Endometrial microvascular endothelial cells (primary cell): ENCODE data around the gene OTOP3. TPM values are rescaled to one million over a fixed set of nuclear protein-coding genes. Genes with fewer than 3 reads are reported as not detected.

Experiments
- in situ Hi-C: cut with HindIII; loops from 2 replicates; pipeline ENCODE4 v1.10.0; 2017; ENCODE audit warnings: low sequenced_read_pairs, low pct_unique_long_range_greater_than_20kb; ENCODE audit errors: inconsistent ontology term
- total RNA-seq: library from RNA; depleted of rRNA; stranded (reverse); fragments of >200 nt; gene quantifications from one replicate; pipeline ENCODE4 v1.2.3, GENCODE V29; 2015; ENCODE audit errors: inconsistent ontology term

OTOP3 gene
- total RNA-seq, 1 donor from 2014 or later = not detected

DNA sequence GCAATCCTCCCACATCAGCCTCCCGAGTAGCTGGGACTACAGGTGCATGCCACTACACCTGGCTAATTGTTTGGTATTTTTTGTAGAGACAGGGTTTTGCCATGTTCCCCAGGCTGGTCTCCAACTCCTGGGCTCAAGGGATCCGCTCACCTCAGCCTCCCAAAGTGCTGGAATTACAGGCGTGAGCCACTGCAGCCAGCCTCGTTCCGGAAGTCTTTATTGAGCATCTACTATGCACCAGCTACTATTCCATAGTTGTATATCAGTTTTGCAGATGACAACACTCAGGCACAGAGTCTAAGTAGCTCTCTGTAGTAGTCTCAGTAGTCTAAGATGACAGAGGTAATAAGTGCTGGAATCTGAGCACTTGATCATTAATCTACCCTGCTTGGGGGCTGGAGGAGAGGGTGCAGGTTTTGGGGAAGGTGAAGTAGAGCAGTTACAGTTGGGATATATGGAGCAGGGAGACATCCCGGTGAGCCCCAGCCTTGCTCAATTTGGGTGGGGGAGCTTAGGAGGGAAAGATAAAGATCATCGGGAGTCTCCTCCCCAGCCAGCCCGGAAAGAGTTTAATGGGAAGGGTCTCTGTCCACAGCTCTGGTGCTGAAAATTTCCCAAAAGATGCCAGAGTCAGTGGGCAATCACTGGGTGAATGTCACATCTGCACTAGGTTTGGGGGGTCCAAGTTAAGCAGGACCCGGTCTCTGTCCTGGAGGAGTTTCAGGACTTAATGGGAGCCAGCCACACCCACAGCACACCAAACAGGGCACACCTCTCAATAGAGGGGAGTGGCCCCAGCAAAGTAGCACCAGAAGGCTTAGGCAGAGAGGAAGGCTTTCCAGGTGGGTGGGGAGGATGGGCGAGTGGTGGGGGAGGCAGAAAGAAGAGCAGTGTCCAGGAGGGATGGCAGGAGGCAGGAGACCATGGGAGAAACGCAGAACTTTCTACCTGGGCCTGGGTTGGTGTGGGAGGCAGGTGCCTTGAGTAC, 1.7 kb downstream of the OTOP3 start:
- in situ Hi-C loops = no loop called here

DNA sequence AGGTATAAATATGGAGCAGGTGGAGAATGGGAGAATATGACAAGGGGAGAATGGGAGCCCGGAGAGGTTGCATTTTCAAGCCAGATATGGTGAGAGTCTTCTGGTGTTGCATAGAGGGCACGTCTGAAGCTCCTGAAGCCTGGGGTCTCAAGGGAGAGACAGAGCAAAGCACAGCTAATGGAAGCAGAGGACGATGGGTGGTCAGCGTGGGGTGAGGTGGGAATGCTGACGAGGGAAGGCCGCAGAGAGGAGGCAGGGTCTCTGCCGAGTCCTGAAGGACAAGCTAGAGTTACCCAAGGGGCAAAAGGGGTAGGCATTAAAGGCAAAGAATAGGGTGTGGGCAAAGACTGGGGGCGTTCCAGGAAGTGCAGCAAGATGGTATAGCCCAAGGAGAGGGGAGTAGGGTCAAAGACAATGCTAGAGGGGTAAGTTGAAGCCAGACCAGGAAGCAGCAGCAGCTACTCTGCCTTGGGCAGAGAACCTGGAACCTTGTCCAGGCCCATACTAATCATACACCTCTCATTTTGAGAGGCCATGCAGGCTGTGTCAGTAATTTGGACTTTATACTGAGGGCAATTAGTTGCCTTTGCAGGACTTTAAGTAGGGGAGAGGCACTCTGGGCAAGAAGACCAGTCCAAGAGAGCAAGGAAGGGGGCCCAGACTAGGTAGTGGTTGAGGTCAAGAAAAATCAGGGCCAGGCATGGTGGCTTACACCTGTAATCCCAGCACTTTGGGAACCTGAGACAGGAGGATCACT, 2.7 kb downstream of the OTOP3 start:
- in situ Hi-C loops = no loop called here

DNA sequence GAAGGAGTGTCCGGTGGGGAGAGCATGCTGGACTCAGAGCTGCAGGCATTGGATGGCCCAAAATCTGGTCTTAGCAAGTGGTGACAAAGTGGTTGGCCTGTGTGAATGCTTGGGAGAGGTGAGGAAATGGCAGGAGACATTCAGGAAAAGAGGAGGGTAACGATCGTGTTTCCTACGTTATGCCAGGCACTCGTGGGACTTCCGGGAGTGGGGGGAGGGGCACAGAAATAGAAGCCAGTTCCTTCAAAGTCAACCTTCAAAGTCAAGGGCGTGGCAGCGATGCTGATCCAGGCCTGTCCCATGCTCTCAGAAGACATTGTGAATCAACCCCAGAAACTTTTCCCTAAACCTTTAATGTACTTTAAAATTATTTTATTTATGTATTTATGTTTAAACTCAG, 3.8 kb downstream of the OTOP3 start:
- in situ Hi-C loops = no loop called here

DNA sequence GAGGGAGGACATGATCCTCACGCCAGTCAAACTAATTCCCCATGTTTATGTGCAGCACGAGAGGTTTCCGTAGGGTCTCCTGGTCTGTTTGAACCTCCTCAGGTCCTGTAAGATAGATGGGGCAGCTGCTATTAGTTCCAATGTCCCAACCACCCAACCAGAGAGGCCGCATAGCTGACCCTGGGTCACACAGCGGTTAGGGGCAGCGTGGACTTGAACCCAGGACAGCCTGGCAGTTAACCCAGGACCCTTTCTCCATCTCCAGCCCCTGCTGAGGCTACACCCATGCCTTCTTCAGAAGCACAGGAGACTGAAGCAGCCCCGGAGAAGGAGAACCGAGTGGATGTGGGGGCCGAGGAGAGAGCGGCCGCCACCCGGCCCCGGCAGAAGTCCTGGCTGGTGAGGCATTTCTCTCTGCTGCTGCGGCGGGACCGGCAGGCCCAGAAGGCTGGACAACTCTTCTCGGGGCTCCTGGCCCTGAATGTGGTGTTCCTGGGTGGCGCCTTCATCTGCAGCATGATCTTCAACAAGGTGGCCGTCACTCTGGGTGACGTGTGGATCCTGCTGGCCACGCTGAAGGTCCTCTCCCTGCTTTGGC, 5.5 kb downstream of the OTOP3 start:
- in situ Hi-C loops = no loop called here

DNA sequence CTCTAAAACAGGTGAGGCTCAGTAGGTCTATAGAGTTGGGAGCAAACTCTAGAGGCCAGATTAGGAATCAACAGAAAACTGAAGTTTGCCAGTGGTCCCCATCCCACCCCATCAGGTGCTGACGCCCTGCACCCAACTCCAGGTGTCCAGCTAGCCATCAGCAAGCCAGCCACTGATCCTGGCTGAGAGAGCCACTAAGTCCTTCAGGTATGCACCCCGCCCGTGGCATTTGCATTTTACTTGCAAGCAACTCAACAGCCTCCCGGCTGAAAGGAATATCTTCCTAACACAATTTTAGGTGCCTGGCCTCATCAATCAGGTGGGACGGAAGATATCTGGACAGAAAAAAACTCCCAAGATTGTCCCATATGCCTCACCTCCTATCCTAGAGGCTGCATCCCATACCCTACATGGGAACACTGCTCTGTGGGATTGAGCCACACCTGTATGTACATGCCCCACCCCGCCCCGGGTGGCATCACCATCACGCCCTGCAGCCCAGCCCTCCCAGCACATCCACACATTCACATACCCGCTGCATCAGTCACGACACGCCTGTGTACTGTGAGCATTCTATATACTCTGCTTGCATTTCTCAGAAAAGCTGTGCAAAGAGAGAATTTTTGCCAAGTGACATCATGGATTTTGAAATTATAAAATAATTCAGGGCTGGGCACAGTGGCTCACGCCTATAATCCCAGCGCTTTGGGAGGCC, 8.3 kb downstream of the OTOP3 start:
- in situ Hi-C loops = no loop called here

DNA sequence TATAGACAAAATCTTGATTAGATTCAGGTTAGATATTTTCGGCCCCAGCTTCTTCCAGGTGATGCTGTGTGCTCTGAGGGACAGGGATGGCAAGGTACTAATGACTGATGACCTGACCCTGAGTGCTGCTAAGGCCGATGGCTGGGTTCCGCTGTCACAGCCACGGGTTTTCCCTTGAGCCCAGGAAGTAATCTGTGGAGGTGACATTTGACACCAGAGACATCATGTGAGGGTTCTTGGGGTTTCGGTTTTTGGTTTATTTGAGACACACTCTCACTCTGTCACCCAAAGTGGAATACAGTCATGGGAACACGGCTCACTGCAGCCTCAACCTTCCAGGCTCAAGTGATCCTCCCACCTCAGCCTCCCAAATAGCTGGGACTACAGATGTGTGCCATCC, 9.8 kb downstream of the OTOP3 start:
- in situ Hi-C loops = no loop called here

DNA sequence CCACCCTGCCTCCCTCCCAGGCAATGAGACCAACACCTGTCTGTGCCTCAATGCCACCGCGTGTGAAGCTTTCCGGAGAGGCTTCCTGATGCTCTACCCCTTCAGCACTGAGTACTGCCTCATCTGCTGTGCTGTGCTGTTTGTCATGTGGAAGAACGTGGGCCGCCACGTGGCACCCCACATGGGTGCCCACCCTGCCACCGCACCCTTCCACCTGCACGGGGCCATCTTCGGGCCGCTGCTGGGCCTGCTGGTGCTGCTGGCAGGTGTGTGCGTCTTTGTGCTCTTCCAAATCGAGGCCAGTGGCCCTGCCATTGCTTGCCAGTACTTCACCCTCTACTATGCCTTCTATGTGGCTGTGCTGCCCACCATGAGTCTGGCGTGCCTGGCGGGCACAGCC, 10.9 kb downstream of the OTOP3 start:
- in situ Hi-C loops = no loop called here

DNA sequence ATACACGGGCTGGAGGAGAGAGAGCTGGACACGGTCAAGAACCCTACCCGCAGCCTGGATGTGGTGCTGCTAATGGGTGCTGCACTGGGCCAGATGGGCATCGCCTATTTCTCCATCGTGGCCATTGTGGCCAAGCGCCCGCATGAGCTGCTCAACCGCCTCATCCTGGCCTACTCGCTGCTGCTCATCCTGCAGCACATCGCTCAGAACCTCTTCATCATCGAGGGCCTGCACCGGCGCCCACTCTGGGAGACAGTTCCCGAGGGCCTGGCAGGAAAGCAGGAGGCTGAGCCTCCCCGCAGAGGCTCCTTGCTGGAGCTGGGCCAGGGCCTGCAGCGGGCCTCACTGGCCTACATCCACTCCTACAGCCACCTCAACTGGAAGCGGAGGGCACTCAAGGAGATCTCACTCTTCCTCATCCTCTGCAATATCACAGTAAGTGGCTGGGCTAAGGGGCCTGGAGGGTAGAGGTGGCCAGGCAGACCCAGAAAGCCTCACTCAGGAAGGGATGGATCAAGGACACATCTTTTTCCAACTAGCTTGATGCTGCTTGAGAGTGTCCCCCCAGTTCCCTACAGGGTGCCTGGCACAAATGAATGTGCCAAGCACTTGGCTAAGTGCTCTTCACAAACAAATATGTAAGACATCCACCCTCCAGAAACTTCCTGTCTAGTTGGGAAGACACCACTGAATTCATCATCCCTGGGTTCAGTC, 11.5 kb downstream of the OTOP3 start:
- in situ Hi-C loops = no loop called here

DNA sequence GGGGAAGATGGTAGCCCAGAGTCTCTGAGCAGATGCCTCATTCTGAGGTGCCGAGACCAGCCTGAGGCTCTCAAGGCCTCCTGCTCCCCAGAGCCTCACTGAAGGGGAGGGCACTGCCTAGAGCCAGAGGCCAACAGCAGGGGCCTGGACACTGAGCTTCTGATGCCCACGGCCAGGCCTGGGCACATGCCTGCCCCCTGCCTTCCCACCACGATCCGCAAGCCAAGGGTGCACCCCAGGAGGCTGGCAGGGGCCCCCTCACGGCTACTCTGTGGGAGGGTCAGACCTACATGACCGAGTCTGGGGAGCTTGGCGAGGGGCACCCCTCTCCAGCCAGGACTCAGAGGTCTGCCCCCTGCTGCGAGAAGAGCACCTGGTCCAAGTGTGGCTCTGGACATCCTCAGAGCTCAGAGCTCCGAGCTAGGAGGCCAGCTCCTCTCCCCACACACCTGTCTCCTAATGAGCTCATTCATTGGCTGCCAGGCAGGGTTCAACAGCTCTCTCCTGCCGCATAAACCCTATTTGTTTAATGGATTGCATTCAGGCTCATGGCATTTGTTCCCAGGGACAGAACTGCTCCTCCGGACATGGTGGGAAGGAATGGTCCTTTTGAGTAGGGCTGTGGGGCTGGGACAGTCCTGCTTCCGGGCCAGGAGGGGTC, 13.9 kb downstream of the OTOP3 start:
- in situ Hi-C loops = no loop called here

DNA sequence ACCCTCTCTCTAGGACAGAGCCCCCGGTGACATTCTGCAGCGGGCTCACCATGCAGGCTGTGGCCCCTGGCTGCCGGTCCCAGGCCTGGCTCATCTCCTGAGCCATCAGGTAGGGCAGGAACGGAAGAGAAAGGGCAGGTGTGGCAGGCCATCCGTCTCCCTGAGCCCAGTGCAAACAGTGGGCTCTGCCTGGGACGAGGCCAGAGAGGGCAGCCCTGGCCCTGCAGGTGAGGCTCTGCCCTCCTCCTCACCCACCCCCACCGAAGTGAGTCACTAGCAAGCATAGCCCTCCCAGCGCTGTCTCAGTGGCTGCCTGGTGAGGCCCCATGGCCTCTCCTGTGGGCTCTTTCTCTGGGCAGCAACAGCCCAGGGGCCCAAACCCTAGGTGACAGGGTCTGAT, 14.5 kb downstream of the OTOP3 start:
- in situ Hi-C loops = no loop called here

DNA sequence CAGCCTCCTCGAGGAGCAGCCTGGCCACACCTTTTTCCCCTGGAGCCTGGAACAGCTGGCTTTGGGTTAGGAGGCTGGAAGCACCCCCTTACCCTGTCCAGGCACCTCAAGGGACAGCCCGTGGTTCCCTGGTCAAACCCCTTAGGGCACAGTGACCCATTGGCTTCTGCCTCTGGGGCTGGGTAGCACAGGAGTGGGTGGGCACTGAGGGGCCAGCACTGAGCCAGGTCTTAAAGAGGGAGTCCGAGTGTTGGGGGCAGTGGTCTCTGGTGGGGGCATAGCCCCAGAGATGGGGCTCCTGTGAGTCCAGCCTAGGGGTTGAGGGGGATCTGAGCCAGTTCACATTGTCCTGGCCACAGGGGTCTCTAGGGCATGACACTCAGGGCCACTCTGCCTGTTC, 15.4 kb downstream of the OTOP3 start:
- in situ Hi-C loops = no loop called here

DNA sequence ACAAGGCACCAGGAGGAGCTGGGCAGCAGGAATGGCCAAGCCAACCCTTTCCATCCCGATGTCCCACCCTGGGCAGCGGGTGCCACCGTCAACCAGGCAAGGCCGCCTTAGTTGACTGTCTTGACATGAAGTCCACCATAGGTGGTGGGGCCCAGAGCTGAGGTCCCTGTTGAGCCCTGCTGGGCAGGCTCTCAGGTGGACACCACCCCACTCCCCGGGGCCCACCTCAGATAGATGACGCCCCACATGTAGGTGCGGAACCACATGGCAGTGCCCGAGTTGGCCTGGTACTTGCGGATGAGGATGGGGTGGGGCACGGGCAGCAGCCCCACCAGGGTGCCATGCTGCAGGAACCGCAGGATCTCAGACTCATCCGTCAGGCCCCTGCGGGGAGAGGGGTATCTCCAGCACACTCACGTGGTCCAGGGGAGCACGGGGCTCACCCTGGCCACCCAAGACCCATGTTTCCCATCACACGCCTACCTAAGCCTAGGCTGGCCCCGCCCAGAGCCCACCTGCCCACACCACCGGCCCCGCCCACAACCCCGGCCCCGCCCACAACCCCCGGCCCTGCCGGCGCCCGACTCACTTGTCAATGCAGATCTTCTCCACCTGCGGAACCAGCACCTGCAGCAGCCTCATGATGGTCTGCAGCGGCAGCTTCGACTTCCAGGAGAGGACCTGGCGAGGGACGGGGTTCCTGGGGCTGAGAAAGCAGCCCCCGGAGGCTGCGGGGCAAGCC, 16.2 kb downstream of the OTOP3 start:
- in situ Hi-C loops = no loop called here

DNA sequence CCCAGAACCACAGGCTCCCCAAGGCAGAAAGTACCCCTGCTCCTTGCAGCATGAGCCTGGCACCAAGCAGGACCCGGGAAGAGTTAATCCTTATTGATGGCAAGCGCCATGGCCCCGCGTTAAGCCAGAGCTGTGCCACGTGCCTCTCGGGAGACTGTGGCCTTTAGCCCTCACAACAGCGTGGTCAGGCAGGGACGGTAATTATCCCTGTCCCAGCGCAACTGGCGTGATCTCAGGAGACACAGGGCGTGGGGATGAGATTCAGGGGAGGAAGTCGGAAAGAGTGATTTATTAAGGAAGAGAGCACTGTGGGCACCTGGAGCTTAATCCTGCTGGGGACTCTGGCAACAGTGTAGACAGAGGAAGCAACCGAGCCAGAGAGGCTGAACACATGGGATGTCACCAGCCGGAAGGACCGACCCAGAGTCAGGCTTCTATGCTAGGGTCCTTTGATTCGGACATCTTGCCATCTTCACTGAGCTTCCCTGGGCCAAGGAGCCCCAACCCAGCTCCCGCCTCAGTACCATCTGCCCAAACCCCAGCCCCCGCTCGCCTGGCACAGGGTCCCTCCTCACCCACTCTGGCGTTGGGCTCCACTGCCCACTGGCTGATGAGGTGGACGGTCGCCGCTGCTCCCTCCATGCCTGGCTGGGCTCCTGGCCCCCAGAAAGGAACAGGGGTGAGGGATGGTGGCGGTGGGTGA, 16.9 kb downstream of the OTOP3 start:
- in situ Hi-C loops = no loop called here

DNA sequence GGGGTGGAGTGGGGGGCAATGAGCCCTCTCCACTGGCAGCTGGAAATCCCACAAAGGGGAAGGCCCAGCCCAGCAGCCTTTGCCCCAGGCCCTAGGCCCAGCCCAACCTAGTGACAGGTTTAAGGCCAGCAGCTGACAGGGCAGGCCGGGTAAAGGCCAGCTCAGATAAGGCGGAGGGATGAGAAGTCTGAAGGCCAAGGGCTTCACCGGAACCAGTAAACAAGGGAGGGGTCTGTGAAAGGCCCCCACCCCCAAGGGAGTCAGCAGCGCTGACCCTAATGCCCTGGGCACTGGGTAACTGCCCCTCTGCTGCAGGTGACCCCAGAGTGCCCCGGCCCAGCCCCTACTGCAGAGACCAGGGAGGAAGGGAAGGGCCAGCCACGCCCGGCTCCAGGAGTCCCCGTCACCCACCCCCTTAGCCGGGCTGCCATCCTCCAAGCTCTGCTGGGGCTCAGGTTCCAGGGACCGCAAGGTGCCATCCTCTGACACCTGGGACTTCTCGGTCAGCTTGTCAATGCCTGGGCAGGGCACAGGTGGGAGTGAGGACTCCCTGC, 17.5 kb downstream of the OTOP3 start:
- in situ Hi-C loops = no loop called here

DNA sequence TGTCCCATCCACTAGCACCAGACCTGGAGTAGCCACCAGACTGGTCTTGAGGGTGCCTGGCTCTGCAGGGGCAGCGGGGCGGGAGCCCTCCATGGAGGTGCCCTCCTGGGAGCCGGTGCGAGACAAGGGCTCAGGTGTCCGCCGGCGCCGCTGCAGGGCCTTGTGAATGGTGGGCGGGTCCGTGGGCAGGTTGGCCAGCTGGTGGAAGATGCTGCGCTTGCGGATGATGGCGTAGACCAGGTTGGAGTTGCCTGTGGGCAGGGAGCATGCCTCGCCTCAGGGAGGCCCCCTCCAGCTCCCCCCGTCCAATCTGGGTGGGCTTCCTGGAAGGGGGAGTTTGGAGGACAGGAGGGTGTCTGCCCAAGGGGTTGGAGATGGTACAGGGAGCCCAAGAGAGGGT, 18.4 kb downstream of the OTOP3 start:
- in situ Hi-C loops = no loop called here

DNA sequence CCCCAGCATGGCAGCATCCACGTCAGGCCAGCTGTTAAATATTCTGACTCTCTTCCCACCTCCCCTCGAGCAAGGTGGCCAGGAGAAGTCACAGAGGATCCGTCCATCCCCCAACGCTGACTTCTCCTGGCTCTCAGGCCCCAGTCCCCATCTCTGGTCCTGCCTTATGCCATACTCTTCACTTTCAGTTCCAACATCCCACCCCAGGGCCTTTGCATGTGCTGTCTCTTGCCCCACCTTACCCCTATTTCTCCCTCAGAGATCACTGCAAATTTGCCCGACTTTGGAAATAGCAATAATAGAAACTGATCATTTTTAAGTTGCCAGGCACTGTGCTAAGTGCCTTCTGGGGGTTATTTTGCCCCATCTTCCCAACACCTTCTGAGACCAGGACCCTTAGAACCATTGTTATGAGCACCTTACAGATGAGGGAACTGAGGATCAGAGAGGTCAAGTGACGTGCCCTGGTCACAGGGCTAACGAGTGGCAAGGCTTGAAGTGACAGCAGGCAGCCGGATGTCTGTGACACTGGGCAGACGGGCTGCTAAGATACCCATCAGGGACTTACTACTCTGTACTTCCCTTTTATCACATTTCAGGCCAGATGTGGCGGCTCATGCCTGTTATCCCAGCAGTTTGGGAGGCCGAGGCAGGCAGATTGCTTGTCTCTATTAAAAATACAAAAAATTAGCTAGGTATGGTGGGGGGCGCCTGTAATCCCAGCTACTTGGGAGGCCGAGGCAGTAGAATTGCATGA, 19.1 kb downstream of the OTOP3 start:
- in situ Hi-C loops = no loop called here
